Cardiac septum (tissue), 1 donor: ENCODE measurements around the gene LMO7. TPM values are rescaled to one million over a fixed set of nuclear protein-coding genes. Genes with fewer than 3 reads are reported as not detected.
"Not testable (repeated sequence)": the region's sequence is repeated elsewhere in the genome, so short reads cannot be mapped to it uniquely, and the experiment has no call there.

Source experiments
- DNase-seq: peaks from one replicate; pipeline ENCODE4 v3.0.0-alpha.2; 2020; ENCODE audit warnings: low spot score
- intact Hi-C: fragments of 100-400 bp; cut with DNase I; formaldehyde crosslinking; loops from one replicate; pipeline ENCODE4 v1.14.0; 2022
- total RNA-seq: library from RNA; stranded (reverse); fragmentation: NEBNext Ultra II Directional; extraction: Animal tissue kit (Norgen Biotek cat#: 25700); gene quantifications from one replicate; pipeline ENCODE4 v1.2.1, GENCODE V29; 2021
- donor health status: DM: no; HTN: no; CAD: no.

Gene LMO7
- total RNA-seq, 1 donor from 2014 or later, result 473 TPM

DNA sequence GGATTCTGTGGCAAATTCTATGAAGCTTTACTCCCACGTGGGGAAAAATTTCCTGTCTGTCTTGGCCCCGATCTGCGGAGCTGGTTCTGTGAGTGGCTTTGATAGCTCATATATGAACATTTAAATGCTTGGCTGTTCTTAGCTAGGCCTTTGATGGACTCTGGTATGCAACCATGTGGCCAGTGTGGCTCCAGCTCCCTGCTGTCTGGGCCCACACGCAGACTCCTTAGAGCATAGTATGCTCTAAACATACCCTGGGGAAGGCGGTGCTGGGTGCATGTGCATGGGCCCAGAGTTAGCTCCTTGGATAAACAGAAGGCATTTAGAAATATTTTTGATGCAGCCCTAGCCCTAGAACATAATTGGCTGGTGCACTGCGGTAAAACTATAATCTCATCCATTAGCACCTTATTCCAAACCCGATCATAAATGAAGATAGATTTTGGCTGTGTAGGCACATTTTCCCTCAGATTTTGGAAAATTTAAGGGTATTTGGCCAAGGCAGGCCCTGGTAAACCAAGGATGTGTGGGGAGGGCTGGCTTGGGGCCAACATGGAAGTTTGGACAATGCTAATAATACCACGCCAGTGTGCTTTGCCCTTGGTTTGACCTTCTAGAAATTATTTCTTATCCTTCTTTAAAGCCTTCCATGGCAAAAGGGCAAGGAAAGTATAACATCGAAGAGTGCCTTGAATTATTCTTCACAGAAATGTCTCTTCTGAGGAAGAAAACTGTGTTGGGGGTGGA is 153.5 kb downstream of the LMO7 start:
- intact Hi-C loops, result no loop called here
- no peak for DNase-seq

DNA sequence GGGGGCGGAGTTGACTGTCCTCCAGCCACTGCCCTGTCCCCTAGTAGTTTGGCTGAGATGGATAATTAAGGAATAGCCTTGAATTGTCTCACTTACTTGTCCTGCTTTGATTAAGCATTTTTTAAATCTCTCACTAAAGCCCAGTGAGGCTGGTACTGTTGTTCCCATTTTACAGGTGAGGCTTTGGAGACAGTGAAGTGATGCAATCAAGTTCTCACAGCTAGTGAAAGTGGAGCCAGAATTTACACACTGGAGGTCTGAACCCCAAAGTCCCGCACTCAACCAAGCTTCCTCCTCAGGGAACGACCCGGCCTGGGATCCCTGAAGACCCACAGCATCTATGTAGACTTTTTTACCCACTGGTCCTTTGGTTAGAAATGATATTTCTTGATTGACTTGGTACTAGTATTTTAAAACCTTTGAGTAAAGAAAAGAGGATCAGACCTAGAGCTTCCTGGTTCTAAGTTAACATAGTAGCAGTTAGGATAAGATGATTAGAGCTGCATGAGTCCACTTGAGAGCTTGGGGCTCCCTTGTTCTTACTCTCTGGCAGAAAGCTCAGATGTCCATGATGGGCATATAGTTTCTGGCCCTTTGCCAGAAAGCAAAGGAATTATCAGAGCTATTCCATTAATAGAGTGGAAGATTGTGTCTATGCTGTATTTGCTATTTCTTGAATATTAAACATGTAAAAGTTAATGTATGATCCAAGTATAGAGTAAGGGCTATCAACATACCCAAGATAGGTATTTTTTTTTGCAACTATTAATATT is 154.3 kb downstream of the LMO7 start:
- intact Hi-C loops, result no loop called here
- DNase-seq, result no peak

DNA sequence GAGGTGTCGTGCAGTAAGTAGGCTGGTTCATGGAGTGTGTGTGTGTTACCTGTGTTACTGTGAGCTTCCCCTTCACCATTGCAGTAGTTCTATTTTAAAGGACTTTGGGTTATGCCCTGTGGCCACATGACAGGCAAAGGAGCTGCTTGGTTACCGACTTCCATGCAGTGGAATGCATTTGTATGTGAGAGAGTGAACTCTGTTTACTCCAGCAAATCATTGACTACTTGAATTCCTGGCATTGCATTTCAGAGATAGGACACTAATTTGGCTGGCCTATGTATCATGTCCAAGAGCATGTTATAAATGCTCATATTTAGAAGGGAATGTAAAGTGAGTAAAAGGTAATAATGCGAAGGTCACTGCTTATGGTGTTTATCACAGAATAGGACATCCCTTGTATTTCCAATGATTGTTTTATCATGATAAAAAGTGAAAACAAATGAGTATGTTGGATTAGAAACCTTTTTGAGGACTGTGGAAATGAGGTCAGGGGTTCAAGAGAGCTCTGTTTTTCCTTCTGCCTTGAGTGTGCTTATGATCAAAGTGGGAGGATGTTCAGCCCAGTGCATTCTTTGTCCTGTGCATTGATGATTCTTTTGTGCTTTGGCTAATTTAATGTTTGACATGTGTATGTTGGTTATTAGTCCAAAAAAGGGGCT is 156.5 kb downstream of the LMO7 start:
- DNase-seq, result no peak
- intact Hi-C loops, result no loop called here

DNA sequence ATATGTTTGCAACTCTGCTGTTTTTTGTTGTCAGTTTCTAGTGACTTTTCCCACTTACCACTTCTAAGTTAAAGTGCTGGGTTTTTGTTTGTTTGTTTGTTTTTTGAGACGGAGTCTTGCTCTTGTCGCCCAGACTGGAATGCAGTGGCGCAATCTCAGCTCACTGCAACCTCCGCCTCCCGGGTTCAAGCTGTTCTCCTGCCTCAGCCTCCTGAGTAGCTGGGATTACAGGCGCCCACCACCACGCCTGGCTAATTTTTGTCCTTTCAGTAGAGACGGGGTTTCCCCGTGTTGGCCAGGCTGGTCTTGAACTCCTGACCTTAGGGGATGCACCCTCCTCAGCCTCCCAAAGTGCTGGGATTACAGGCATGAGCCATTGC is 157.0 kb downstream of the LMO7 start:
- intact Hi-C loops, DNase-seq: not testable (repeated sequence)

DNA sequence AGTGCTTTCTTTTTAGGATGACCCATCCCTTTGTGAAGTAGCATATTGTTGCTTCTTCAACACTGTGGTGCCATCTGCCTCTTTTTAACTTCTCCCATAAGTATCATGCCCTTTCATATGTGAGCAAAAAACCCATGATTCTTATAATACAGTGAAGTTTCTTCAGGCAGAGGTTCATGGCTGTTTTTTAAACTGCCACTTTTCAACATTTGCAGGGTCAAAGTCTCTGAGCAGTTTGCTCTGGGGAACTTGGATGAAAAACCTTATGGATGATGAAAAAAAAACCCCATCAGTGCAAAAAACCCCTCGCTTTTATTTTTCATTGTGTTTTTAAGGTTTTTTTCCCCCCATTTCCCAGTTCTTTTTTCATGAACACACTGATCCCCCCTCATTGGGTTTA is 158.5 kb downstream of the LMO7 start:
- intact Hi-C loops, result no loop called here

DNA sequence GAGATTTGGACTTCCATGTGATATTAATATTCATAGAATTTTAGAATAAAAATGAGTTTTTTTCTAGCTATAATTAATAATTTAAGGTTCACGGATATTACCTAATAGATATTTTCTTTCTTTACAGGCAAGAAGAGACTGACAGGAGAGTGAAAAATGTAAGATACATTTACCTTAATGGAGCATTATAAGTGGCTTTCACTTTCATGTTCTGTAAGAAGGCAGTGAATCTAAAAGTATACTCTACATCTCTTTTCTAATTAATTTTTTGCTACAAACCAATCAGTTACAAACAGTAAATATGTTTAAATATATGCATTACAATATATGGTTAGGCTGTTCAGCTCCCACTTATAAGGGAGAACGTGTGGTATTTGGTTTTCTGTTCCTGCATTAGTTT is 159.1 kb downstream of the LMO7 start:
- intact Hi-C loops, result no loop called here
- DNase-seq, result no peak

More for the DNA sequence above, 158.5 kb downstream of the LMO7 start:
- no peak for DNase-seq

DNA sequence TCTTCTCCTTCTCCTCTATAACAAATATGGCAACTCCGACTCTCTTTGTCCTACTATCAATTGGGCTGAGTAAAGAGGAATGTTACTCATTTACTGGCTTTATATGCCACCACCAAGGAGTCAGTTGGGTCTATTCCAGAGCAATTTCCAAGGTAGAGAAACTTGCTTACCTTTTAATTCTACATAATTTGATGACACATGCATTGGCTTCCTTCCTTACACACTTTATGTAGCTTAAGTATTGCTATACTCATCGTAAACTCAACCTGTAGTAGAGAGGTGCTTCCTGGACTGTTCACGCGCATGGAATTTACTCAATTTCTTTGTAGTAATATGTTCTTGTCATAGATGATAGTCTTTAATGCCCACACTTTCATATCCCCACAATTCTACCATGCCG is 160.7 kb downstream of the LMO7 start:
- no peak for DNase-seq
- intact Hi-C loops, result no loop called here

DNA sequence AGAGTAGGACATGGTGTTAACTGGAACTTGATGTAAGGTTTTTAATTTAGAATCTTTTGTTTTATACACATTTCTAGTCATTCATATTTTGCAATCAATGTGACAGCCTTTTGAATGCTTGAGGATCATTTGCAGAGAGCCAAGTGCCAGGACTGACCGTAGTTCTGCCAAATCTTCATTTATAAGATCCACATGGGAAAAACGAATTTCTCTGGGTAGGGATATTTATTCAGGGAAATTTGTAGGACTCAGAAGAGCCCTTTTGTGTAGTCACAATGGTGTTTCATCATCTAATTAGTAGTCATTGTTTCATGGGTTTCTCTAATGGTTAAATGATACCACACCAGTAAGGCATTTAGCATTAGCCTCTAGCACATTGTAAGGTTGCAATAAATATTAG is 161.1 kb downstream of the LMO7 start:
- no peak for DNase-seq
- intact Hi-C loops, result no loop called here

DNA sequence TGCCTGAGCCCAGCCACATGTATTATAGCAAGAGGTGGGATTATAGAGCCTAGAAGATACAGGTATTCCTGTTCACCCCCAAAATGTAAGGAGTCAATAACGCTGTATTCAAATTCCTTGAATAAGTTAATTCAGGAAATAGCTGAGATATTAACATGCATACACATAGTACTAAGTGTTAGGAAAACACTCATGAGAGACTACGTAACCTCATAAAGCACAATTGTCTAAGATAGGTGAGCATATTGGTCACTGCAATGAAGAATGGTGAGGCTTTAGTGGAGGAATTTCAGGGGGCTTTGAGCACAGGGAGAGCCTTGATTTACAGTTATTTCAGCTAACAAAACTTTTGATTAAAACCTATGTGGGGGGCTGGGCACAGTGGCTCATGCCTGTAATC is 161.6 kb downstream of the LMO7 start:
- intact Hi-C loops, result no loop called here
- no peak for DNase-seq

DNA sequence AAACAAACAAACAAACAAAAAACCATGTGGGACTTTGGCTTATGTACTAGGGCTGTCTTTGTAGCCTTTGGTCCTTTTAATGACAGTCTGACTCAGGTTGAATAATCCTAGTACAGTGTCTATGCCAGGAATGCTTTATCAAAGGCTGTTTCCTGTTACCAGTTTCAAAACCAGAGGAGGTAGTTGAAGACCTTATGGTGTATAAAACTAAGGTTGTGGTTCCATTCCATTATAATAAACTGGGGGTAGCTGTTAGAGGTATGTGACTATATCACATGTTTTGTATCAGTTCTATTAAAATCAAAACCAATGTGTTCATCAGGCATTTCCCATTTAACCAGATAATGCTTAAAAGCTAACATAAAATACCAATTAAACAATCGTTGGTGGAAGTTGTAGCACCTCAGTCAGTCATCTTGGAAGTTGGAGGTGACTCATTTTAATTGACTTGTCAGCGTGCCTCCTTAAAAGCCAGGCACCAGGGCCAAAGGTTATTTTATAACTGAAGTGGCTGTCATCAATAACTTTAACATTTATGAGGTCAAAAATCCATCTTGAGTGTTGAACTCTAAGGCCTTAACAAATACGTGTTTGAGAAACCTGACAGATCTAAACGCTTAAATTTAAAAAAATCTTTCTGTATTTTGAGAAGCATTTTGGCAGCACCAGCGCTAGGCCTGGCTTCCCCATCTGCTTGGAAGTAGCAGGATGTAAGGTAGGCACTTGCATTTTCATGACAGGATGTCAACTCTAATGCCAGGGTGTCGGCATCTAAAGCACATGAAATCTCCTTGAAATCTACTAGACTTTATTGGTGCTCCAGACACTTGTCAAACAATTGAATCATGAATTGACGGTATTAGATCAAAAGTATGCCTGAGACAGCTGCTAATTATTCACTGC is 162.5 kb downstream of the LMO7 start:
- no peak for DNase-seq
- intact Hi-C loops, result no loop called here

DNA sequence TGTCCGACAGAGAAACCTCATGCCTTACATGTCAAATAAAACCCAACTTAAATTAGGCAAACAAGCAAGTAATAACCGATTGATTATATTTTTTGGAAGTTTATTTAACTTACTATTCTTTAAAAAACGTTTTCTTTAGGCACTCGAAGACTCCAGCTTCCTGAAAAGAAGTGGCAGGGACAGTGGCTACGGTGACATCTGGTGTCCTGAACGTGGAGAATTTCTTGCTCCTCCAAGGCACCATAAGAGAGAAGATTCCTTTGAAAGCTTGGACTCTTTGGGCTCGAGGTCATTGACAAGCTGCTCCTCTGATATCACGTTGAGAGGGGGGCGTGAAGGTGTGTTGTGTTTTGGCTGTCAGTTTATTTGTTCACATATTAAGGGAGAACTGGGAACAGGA is 164.4 kb downstream of the LMO7 start:
- intact Hi-C loops, result loop anchor here (5.0 kb wide), 1 partner anchor 103 kb away; no protein-coding TSS in a partner anchor
- DNase-seq, result no peak

DNA sequence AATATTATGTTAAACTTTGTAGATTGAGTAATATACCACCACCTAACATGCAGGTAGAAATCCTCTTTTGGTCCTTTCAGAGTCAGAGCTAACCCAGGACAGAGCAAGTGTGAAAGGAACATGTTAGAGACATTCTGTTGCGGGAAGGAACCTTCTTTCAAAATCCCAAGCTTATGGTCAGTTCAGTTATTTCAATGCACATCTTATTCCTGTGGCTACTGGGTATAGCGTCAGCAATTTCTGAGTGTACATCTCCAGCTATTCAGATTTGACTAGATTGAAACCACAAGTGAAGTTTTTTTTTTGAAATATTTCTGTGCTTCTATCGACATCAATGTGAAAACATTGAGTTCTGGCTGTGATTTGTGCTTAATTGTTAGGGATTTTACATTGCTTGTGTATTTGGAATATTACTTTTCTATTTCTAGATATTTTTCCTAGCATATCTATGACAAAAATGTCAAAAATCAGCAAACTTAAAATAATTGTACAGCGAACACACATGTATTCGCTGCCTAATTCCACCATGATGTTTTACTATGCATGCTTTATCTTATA is 165.3 kb downstream of the LMO7 start:
- DNase-seq, result no peak
- intact Hi-C loops, result loop anchor here (5.0 kb wide), 1 partner anchor 104 kb away; no protein-coding TSS in a partner anchor

DNA sequence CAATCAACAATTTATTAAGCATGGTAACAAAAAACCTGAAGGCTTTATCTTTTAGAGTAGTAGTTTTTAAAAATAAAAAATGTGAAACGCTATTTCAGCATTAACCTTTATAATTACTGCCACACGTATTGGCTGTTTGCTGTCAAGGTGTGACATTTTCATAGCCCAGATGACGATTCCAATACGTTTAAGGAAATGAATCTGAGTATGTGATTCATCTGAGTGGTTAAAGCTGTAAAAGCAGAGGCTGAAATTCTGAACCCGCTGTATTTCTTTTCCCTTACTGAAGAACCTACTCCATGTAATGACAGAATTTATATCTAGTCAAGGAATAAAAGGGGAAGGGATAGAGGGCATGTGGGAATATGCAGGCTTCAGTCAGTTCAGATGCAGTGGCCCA is 166.0 kb downstream of the LMO7 start:
- intact Hi-C loops, result loop anchor here (5.0 kb wide), 1 partner anchor 105 kb away; no protein-coding TSS in a partner anchor
- no peak for DNase-seq

DNA sequence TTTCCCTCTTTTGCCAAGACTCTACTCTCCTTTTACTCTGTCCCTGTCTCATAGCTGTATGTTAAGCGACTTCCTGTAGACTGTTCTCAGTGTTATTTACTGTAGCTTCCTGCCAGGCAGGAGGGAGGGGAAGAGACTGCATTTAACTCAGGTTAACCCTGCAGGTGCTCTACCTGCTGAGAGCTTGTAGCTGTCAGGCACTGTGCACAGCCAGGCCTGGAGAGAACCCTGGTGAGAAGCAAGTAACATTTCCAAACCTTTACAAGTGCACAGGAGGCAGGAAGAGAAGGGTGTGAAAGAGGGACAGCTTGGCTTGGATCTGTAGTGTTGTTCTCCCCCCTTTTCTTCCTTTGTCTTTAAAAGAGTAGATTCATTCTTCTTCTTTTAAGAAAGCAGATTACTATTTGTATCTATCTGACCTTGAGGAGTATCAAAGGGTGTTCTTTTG is 167.1 kb downstream of the LMO7 start:
- DNase-seq, result no peak
- intact Hi-C loops, result loop anchor here (5.0 kb wide), 1 partner anchor 106 kb away; no protein-coding TSS in a partner anchor

DNA sequence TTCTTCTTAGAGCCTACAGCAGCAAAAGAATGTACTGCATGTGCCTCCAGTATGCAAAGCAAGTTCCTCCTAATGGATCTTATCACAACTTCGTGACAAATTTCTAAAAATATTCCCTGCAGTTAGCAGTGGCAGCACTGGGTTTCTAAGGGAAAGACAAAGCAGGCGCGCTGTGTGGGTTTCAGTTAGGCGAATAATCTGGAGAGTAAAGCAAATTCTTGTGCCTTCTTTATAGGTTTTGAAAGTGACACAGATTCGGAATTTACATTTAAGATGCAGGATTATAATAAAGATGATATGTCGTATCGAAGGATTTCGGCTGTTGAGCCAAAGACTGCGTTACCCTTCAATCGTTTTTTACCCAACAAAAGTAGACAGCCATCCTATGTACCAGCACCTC is 167.9 kb downstream of the LMO7 start:
- DNase-seq, result no peak
- intact Hi-C loops, result loop anchor here (5.0 kb wide), 1 partner anchor 107 kb away; no protein-coding TSS in a partner anchor

DNA sequence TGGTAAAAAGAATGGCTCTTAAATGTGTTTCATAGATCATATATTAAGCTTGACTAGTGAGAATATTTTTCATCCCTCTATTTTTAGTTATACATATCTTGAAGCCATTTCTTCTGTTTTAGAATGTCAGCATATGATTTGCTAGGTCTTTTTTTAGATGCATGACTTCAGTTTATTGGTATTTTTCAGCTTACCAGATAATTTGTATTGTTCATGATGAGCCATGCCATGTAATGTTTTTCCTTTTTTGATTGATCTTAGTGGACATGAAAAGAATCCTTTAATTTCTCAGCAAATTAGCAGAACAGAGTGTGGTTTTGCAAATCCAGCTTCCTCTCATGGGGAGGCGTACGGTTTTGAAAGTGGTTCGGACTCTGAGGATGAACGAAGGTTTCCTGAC is 168.5 kb downstream of the LMO7 start:
- no peak for DNase-seq
- intact Hi-C loops, result loop anchor here (5.0 kb wide), 2 partner anchors 42 to 107 kb away; no protein-coding TSS in a partner anchor

DNA sequence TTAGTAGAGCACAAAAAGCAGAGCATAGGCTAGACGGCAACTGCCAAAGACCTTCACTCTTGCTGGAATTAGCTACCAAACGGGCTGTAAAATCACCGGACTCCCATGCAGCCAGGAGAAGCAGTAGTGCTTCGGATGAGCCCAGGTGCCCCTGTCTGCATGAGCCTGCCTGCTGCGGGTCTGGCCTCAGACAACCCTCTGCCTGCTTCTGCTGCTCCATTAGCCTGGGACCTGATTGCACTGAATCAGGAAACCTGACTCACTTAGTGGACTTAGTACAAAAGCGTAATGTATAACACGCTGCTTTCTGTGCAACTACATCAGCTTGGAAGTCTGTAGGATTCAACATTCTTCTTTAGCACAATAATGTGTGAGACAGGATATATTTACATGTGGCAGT is 170.0 kb downstream of the LMO7 start:
- no peak for DNase-seq
- intact Hi-C loops, result loop anchor here (5.0 kb wide), 1 partner anchor 44 kb away; no protein-coding TSS in a partner anchor

DNA sequence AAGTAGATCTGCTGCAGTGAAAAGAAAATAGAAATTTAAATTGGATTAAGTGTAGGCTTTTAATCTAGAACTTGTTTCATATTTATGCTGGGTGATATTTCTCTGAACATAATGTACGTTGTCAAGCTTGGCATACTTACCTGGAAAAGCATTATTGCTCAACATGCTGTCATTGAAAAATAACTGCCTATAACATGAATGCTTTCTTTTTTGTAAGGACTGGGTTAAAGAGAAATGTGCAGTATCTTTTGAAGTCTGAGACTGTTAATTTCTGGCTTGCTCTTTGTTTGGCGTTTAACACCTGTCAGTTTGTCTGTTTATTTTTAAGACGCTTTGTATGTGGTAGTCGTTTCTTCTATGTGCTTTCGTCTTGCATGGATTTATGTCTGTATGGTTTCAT is 175.2 kb downstream of the LMO7 start:
- DNase-seq, result no peak
- intact Hi-C loops, result loop anchor here (5.0 kb wide), 1 partner anchor 41 kb away; no protein-coding TSS in a partner anchor

DNA sequence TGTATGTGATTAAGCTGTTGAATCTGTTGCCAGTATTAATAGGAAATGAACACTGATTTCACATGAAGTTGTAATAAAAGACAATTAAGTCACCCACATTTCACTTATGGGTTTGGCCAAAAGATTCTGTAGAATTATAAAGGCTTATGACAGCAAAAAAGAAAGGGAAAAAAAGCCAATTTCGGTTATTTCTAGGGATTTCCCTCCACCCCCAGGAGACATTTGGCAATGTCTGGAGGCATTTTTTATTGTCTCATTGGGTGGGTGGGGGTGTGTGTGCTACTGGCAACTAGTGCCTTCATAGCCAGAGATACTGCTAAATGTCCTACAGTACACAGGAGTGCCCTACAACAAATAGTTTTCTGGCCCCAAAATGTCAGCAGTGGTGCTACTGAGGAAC is 175.7 kb downstream of the LMO7 start:
- no peak for DNase-seq
- intact Hi-C loops, result loop anchor here (5.0 kb wide), 1 partner anchor 40 kb away; no protein-coding TSS in a partner anchor
